ENCODE results near the gene AFF1.
"Not testable (repeated sequence)": the region's sequence is repeated elsewhere in the genome, so short reads cannot be mapped to it uniquely, and the experiment has no call there.

AFF1 gene

DNA sequence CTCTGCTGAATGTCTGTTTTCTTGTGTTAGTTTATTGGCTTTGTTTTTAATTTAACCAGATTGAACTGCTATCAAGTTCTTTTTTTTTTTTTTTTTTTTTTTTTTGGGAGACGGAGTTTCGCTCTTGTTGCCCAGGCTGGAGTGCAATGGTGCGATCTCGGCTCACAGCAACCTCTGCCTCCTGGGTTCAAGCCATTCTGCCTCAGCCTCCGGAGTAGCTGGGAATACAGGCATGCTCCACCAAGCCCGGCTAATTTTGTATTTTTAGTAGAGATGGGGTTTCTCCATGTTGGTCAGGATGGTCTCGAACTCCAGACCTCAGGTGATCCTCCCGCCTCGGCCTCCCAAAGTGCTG lies 78.1 kb downstream of the AFF1 start:
- not testable (repeated sequence) for H3K9me3 ChIP-seq (ENCODE audit: control insufficient read depth, insufficient read depth, low read length); H3K9ac ChIP-seq (ENCODE audit: low read depth, low read length)
- H3K4me1 ChIP-seq (ENCODE audit: insufficient read depth, low read length): peaks cover 59% of the 10 kb centered on the region

DNA sequence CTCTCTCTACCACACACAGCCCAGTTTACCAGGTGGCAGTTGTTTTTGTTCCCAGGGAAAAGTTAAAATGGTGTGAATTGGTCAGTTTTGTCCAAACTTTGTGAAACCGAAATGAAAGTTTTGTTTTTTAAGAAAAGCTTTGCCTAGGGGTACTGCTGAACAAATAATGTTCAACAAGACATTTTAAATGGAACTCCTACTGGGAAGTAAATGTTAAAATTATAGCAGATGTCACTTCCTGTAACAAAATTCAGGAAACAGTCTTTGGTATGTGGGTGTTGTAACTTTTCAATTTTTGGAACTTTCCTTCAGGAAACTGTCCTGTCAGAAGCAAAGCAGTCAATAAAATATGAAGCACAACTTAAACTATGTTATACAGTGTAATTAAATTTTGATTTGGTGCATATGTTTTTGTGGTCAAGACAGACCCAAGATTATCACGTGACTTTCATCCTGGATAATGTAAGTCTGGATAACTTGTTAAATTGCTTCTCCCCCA lies 79.5 kb downstream of the AFF1 start:
- Histone ChIP-seq H3K9me3 (ENCODE audit: control insufficient read depth, insufficient read depth, low read length) (no peaks in the 10 kb centered on the region), H3K4me1 (ENCODE audit: insufficient read depth, low read length) (peaks cover 56% of the 10 kb centered on the region), H3K9ac (ENCODE audit: low read depth, low read length) (no peak overlapping the region), H3K36me3 (ENCODE audit: insufficient read depth, low read length) (no peaks in the 10 kb centered on the region)

More for the DNA sequence above, 78.1 kb downstream of the AFF1 start:
- H3K36me3 ChIP-seq (ENCODE audit: insufficient read depth, low read length): not testable (repeated sequence)

DNA sequence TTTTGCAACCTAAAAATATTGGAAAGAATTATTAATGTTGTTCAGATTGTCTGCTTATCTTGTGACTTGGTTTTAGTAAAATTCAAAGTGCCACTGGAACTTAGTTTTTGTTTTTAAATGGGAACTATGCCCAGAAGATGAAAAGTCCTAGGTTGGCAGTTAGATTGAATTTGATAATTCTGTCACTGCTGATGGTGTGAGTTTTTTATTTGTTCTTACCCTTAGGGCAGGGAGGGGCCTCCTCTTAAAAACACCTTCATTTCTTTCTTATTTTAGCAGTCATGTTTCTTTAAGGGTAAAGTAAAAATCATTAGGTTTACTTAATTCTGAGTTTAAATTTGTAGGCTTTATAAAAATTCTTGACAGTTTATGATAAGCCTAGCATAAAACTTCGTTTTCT lies 80.6 kb downstream of the AFF1 start:
- Histone ChIP-seq H3K36me3 (ENCODE audit: insufficient read depth, low read length) (no peaks in the 10 kb centered on the region), H3K9me3 (ENCODE audit: control insufficient read depth, insufficient read depth, low read length) (no peaks in the 10 kb centered on the region), H3K4me1 (ENCODE audit: insufficient read depth, low read length) (peaks cover 47% of the 10 kb centered on the region), H3K9ac (ENCODE audit: low read depth, low read length) (no peak overlapping the region)

DNA sequence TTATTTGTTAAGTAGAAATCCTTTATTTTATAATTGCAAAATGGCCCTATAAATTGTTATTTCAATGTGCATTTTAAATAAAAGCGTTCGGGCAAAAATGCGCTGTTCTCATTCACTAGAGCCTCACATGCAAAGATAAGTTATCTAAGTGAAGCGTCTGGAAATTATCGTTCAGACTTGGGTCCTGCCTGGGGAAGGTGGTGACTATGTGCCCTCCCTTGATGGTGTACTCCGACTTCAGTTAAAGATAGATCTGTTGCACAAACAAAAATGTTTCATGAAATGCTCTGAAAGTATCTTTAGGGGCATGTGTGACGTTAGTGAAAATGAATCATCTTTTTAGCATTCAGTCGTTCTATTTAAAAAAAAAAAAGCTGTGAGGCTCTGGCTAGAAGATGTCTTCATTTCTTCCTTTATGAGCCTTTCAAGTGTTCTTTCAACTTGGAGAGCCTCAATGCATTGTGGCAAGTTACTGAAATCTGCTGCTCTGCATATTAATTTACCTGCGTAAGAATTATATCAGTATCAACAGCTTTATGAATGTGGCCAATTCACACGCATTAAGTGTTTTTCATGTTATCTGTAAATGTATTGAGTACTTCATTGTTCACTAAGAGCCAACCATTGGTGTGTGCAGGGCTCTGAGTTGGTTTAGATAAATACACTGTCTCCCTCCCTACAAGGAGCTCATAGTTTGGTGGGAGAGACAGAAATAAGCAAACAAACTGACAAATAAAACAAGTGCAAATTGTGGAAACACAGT lies 83.0 kb downstream of the AFF1 start:
- H3K36me3 ChIP-seq (ENCODE audit: insufficient read depth, low read length): no peaks in the 10 kb centered on the region
- H3K9me3 ChIP-seq (ENCODE audit: control insufficient read depth, insufficient read depth, low read length): no peaks in the 10 kb centered on the region
- H3K4me1 ChIP-seq (ENCODE audit: insufficient read depth, low read length): peaks cover 35% of the 10 kb centered on the region
- no peak overlapping the region for H3K9ac ChIP-seq (ENCODE audit: low read depth, low read length)

DNA sequence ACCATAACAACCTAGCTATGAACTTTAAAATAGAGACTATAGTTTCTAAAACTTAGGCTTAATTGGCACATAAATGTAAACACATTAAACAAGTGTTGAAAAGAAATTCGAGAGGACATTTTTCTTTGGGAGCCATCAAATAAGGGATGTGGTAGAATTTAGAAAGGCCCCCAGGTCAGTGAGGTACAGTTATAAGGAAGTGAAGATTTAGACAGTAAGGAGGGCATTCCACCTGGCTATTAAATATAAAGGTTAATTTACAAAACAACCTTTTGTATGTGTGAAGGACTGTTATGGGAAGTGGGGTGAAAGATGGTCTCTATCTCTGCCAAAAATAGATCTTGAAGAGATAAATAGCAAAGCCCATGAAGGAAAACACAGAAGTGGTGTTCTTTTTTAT lies 83.9 kb downstream of the AFF1 start:
- Histone ChIP-seq H3K9ac (ENCODE audit: low read depth, low read length) (no peak overlapping the region), H3K36me3 (ENCODE audit: insufficient read depth, low read length) (no peaks in the 10 kb centered on the region), H3K9me3 (ENCODE audit: control insufficient read depth, insufficient read depth, low read length) (no peaks in the 10 kb centered on the region), H3K4me1 (ENCODE audit: insufficient read depth, low read length) (peaks cover 28% of the 10 kb centered on the region)

DNA sequence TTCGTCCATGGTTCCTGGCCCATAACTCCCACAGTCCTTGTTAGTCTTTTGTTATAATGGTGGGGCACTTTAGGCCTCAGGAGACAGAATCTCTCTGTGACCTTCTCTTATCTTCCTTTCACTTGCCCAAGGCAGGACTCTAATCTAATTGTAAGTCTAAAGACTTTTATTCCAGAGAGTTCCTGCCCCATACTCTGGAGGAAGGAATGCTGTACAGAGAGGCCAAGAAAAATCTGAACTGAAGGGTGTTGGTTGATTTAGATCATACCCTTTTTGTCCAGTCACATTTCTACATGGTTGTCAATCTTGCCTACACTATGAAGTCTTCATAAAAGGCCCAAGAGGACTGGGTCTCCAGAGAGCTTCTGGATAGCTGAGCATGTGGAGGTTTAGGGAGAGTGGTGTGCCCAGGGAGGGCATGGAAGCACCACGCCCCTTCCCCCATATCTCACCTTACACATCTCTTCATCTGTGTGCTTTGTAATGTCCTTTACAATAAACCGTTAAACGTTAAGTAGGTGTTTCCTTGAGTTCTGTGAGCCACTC lies 84.5 kb downstream of the AFF1 start:
- H3K9ac ChIP-seq (ENCODE audit: low read depth, low read length): no peak overlapping the region
- H3K36me3 ChIP-seq (ENCODE audit: insufficient read depth, low read length): no peaks in the 10 kb centered on the region
- peaks cover 22% of the 10 kb centered on the region for H3K4me1 ChIP-seq (ENCODE audit: insufficient read depth, low read length)
- no peaks in the 10 kb centered on the region for H3K9me3 ChIP-seq (ENCODE audit: control insufficient read depth, insufficient read depth, low read length)

DNA sequence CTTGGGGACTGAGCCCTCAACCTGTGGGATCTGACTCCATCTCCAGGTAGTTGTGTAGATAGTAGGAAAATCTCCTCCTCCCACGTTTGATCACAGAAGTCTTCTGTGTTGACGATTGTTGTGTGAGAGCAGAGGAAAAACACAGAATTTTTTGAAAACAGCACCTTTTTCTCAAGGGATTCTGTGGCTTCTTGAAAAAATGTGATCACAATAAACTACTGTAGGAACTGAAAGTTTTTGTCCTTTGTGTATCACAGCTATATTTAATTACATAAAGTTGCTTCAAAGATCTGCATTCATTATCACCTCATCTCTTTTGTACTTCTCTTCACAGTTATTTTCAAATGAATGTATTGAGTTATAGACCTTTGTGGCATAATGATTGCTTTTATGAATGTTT lies 85.1 kb downstream of the AFF1 start:
- no peaks in the 10 kb centered on the region for H3K9me3 ChIP-seq (ENCODE audit: control insufficient read depth, insufficient read depth, low read length)
- H3K4me1 ChIP-seq (ENCODE audit: insufficient read depth, low read length): peaks cover 18% of the 10 kb centered on the region
- H3K36me3 ChIP-seq (ENCODE audit: insufficient read depth, low read length): no peaks in the 10 kb centered on the region
- H3K9ac ChIP-seq (ENCODE audit: low read depth, low read length): no peak overlapping the region

DNA sequence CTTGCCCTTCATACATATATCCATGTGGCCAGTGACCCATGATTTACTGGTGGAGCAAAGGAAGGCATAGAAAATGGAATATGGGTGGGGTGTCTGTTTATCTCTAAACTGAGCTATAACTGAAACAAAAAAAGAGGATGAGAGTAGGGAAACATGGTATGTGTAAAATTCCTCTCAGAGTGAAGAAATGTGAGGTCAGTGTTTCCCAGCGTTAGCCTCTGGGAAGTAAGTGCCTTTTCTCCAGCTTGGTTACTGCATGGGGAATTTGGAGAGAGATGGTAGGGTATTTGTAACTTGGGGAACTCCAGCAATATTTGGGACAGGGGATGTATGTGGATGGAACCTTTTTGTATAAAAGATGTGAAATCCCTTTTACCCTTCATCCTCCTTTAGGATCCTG lies 89.4 kb downstream of the AFF1 start:
- H3K9me3 ChIP-seq (ENCODE audit: control insufficient read depth, insufficient read depth, low read length): no peaks in the 10 kb centered on the region
- H3K4me1 ChIP-seq (ENCODE audit: insufficient read depth, low read length): peaks cover 16% of the 10 kb centered on the region
- H3K36me3 ChIP-seq (ENCODE audit: insufficient read depth, low read length): no peaks in the 10 kb centered on the region
- H3K9ac ChIP-seq (ENCODE audit: low read depth, low read length): no peak overlapping the region

DNA sequence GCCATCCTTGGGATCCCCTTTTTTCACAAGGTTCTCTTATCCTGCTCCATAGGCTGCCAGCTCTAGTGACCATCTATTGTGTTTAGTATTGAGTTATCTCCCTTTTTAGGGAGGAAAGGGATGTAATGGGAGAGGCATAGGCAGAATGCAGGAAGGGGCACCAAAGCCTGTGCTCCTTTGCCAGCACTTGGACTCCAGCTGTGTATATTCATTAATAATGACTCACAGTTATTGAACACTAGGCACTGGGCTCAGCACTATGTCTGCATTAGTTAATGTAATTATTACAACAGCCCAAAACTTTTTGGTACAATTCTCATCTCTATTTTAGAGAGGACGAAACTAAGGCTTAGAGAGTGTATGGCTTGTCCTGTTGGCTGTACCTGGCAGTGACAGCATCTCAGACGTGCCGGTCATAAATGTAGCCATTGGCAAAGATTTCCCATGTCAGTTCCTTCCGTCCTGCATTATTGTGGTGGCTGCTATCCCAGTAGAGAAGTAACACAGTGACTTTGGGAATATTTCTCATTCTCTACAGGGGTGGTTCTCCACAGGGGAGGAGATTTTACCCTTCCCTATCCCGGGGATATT lies 90.3 kb downstream of the AFF1 start:
- Histone ChIP-seq H3K9ac (ENCODE audit: low read depth, low read length) (no peak overlapping the region), H3K4me1 (ENCODE audit: insufficient read depth, low read length) (peaks cover 22% of the 10 kb centered on the region), H3K36me3 (ENCODE audit: insufficient read depth, low read length) (no peaks in the 10 kb centered on the region), H3K9me3 (ENCODE audit: control insufficient read depth, insufficient read depth, low read length) (no peaks in the 10 kb centered on the region)

DNA sequence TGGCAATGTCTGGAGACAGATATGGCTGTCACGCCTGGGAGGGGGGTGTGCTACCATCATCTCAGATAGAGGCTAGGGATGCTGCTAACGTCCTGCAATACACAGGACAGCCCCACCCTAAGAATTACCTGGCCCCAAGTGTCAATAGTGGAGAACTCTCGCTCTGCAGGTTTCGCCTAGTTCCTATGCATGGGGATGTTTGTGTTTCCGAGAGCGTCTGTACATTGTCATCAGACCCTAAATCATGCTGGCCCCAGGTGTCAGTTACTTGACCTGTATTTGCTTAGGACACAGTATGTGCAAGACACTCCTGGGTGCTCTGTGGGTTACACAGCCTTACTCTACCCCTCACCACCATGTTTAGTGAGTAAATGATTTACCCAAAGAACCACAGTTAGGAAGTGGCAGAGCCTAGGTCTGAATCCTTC lies 90.8 kb downstream of the AFF1 start:
- Histone ChIP-seq H3K9me3 (ENCODE audit: control insufficient read depth, insufficient read depth, low read length) (no peaks in the 10 kb centered on the region), H3K9ac (ENCODE audit: low read depth, low read length) (no peak overlapping the region), H3K4me1 (ENCODE audit: insufficient read depth, low read length) (peaks cover 27% of the 10 kb centered on the region), H3K36me3 (ENCODE audit: insufficient read depth, low read length) (no peaks in the 10 kb centered on the region)

DNA sequence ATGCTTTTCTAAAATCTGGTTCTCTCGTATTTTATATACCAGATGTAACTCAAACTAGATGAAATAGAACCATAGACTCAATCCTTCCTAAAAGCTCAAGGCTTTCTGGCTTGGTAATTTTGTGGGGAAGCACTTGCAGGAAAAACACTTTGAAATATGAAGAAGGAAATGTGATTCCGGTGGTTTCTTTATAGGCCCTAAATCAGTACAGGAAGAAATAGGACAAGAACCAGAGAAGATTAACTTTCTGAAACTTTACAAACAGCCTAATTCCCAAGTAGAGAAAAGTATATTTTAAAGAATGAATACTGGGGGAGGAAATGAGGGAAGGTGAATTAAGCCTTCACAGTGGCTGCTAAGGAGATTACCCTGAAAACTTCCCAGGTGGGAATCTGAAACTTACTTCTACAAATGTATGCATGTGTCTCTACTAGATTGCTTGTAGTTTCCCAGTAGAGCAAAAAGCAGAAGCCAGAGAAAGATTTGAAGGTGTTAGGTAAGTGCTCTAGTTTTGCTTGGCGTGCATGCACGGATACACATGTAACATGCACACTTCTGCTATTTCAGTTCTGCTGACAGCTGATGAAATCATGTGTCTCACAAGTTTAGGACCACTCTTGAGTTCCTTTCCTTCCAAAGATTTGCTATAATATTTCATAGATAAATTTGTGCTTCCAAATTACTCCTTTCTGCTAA lies 92.1 kb downstream of the AFF1 start:
- H3K4me1 ChIP-seq (ENCODE audit: insufficient read depth, low read length): peaks cover 39% of the 10 kb centered on the region

DNA sequence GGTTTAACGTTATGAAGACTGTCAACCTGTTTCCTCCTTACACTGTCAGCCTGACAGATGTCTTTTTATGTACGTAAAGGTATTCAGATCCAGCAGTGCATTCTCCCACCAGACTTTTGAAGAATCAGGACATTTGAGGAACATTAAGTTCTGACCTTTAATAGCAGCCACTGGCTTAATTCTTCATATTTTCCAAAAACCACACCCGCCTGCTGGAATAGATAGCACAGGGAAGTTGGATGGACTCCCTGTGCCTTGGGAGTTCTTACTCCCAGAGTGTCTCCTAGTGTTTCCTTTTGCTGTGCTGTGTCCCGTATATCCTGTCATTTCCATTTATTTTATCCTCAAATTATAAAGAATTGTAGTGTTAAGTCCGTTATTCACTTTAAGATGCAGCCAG lies 94.5 kb downstream of the AFF1 start:
- Histone ChIP-seq H3K4me1 (ENCODE audit: insufficient read depth, low read length) (peaks cover 61% of the 10 kb centered on the region), H3K36me3 (ENCODE audit: insufficient read depth, low read length) (no peaks in the 10 kb centered on the region), H3K9me3 (ENCODE audit: control insufficient read depth, insufficient read depth, low read length) (no peaks in the 10 kb centered on the region), H3K9ac (ENCODE audit: low read depth, low read length) (no peak overlapping the region)

More for the DNA sequence above, 92.1 kb downstream of the AFF1 start:
- Histone ChIP-seq H3K9ac (ENCODE audit: low read depth, low read length) (no peak overlapping the region), H3K9me3 (ENCODE audit: control insufficient read depth, insufficient read depth, low read length) (no peaks in the 10 kb centered on the region), H3K36me3 (ENCODE audit: insufficient read depth, low read length) (no peaks in the 10 kb centered on the region)

DNA sequence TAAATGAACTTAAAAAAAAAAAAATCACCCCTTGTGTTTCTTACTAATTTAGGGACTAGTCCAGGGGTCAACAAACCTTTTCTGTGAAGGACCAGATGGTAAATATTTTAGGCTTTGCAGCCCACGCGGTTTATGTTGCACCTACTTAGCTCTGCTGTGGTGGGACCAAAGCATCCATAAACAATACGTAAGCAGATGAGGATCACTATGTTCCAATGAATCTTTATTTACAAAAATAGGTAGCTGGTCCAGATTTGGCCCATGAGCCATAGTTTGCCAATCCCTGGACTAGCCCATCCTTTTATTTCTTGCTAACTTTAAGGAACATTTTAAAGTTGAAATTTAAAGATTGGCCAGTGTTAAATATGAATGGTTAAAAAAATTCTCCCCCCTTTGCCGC lies 95.3 kb downstream of the AFF1 start:
- no peaks in the 10 kb centered on the region for H3K36me3 ChIP-seq (ENCODE audit: insufficient read depth, low read length)
- H3K9me3 ChIP-seq (ENCODE audit: control insufficient read depth, insufficient read depth, low read length): no peaks in the 10 kb centered on the region
- no peak overlapping the region for H3K9ac ChIP-seq (ENCODE audit: low read depth, low read length)
- H3K4me1 ChIP-seq (ENCODE audit: insufficient read depth, low read length): peaks cover 58% of the 10 kb centered on the region

DNA sequence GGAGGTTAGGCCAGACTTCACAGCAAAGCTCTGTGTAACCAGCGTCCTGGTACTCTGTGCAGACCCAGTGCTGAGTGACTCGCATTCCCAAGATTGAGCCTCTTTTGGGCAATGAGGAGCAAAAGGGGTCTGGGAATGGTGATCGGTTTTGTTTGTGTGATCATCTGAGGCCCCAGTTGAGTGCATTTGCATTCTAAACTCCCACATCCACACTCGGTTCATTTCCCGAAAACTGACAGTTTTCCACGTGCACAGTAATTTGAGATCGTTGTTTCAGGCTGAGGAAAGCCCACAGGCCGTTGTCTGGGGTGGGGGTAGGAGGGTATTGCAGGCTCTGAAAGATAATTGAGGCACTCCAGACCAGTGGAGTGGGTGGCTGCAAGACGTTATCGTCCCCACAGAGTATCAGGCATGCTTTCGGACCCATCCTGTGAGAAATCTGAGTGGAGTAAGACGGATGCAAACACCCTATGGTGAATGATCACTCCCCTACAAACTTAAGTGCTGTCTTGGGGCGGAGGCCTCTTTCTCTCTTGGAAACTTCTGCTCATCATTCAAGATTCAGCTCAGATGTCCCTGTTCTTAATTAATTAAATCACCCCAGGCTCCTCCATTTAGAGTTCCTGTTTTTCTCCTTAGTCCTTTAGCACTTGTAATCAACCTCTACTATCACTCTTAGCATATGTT lies 96.1 kb downstream of the AFF1 start:
- Histone ChIP-seq H3K4me1 (ENCODE audit: insufficient read depth, low read length) (peaks cover 55% of the 10 kb centered on the region), H3K36me3 (ENCODE audit: insufficient read depth, low read length) (no peaks in the 10 kb centered on the region), H3K9me3 (ENCODE audit: control insufficient read depth, insufficient read depth, low read length) (no peaks in the 10 kb centered on the region), H3K9ac (ENCODE audit: low read depth, low read length) (no peak overlapping the region)
